Spleen (tissue), 11 donors: ENCODE data around the gene KRT9. TPM values are rescaled to one million over a fixed set of nuclear protein-coding genes. Genes with fewer than 3 reads are reported as not detected.
"Not testable (repeated sequence)": the region's sequence is repeated elsewhere in the genome, so short reads cannot be mapped to it uniquely, and the experiment has no call there.

Experiments used
- DNase-seq: peaks from one replicate; pipeline ENCODE4 v3.0.0-alpha.2; 2020
- H3K27ac ChIP-seq, 8 donors: fragments of 200-600 bp; sonication (generic) in 7 of 8; 1 replicate in 4 of 8; 2 replicates in 4 of 8; pipeline versions ENCODE4 v1.5.0 to v1.8.0; 2016 to 2021; ENCODE audit warnings: inconsistent platforms in 4 of 8, mild to moderate bottlenecking in 4 of 8, moderate library complexity in 1 of 8
- H3K27me3 ChIP-seq, 7 donors: fragments of 200-600 bp; sonication (generic) in 6 of 7; replicated peaks in 1 of 7; 1 replicate in 4 of 7; 2 replicates in 3 of 7; pipeline versions ENCODE4 v1.5.0 to v1.8.0; 2016 to 2021; ENCODE audit warnings: inconsistent platforms in 3 of 7, mild to moderate bottlenecking in 1 of 7
- H3K36me3 ChIP-seq, 6 donors: fragments of 200-600 bp; sonication (generic) in 5 of 6; 1 replicate in 4 of 6; 2 replicates in 2 of 6; pipeline versions ENCODE4 v1.5.0 to v1.8.0; 2016 to 2021; ENCODE audit warnings: inconsistent platforms in 2 of 6
- H3K4me1 ChIP-seq, 6 donors: fragments of 200-600 bp; sonication (generic) in 5 of 6; 1 replicate in 3 of 6; 2 replicates in 3 of 6; pipeline versions ENCODE4 v1.5.0 to v1.8.0; 2016 to 2021; ENCODE audit warnings: inconsistent platforms in 3 of 6
- H3K4me3 ChIP-seq, 8 donors: fragments of 200-600 bp; sonication (generic) in 7 of 8; 1 replicate in 4 of 8; 2 replicates in 4 of 8; pipeline versions ENCODE4 v1.5.0 to v1.8.0; 2016 to 2021; ENCODE audit warnings: inconsistent platforms in 4 of 8, mild to moderate bottlenecking in 4 of 8, moderate library complexity in 2 of 8
- H3K9me3 ChIP-seq, 8 donors: fragments of 200-600 bp; sonication (generic) in 7 of 8; 1 replicate in 4 of 8; 2 replicates in 4 of 8; pipeline versions ENCODE4 v1.5.0 to v1.8.0; 2016 to 2021; ENCODE audit warnings: inconsistent platforms in 4 of 8
- CTCF ChIP-seq, 11 experiments: fragments of 200-600 bp in 7 of 11; fragments of 450-650 bp in 4 of 11; sonication (generic) in 4 of 11; IDR thresholded peaks in 8 of 11; conservative IDR thresholded peaks in 3 of 11; 1 replicate in 7 of 11; 2 replicates in 4 of 11; pipeline versions ENCODE4 v1.4.0 to v1.8.0; 2016 to 2021; ENCODE audit warnings: antibody characterized with exemption in 11 of 11, inconsistent platforms in 4 of 11, mild to moderate bottlenecking in 1 of 11
- POLR2A ChIP-seq, 3 donors: fragments of 450-650 bp; IDR thresholded peaks; one replicate each; pipeline ENCODE4 v1.5.1; 2017; ENCODE audit warnings: antibody characterized with exemption in 3 of 3, mild to moderate bottlenecking in 1 of 3
- POLR2AphosphoS5 ChIP-seq, 3 donors: sonication (generic); formaldehyde crosslinking; IDR thresholded peaks; one replicate each; pipeline ENCODE4 v1.5.1; 2017; ENCODE audit warnings: antibody characterized with exemption in 3 of 3
- WGBS, 5 donors: extraction: QIAGEN DNeasy Blood & Tissue Kit in 3 of 5; methylation state at CpG; one replicate each; pipeline versions ENCODE4 v1.1.5 to v1.1.7; 2013 to 2018; 5-methylcytosine and 5-hydroxymethylcytosine counted together
- intact Hi-C: fragments of 100-400 bp; cut with DNase I; formaldehyde crosslinking; loops from one replicate; pipeline ENCODE4 v1.15.0; 2023; ENCODE audit warnings: low total_unique reads
- polyA plus RNA-seq, 3 donors: library from polyadenylated mRNA; stranded (reverse); fragments of 200-250 nt; gene quantifications; one replicate each; pipeline ENCODE4 v1.2.1, GENCODE V29; 2013
- total RNA-seq, 7 donors: library from RNA; depleted of rRNA in 3 of 7; stranded (reverse); fragments of >200 nt in 3 of 7; fragmentation: NEBNext Ultra II Directional in 4 of 7; extraction: Animal tissue kit (Norgen Biotek cat#: 25700) in 4 of 7; gene quantifications; one replicate each; pipeline versions ENCODE4 v1.1.0 to v1.2.1, GENCODE V29; 2016 to 2021
- donor health status: healthy with polysubstance abuse.
- donor health status: DM: no; HTN: no; CAD: no; lungs with moderate emphysema.
- donor health status: DM: no; HTN: no; CAD: no.
- donor health status: Bipolar disorder and iron deficiency.
- donor health status: healthy.
- donor health status: DM: no; HTN: no; CAD: no.
- donor health status: DM: yes; HTN: yes; CAD: no.

Gene KRT9
- total and polyA plus RNA-seq, 10 donors = not detected

- intact Hi-C loops = no loop called here
- H3K27me3 ChIP-seq = peaks cover 0 to 30% (median 0%) of the 10 kb centered on the region in 7 donors
- DNase-seq = no peak
- 69 to 92% (median 76%) methylated on average over 10 to 15 of the region's 15 CpGs for WGBS, 5 donors
- H3K27ac ChIP-seq = no peak within 1 kb of the TSS
- no peaks in the 10 kb centered on the region for H3K36me3 ChIP-seq
- H3K9me3 ChIP-seq = no peaks in the 10 kb centered on the region
- H3K4me3 ChIP-seq = no peak within 1 kb of the TSS
- H3K4me1 ChIP-seq = no peaks in the 10 kb centered on the region
- TF ChIP-seq POLR2A (IDR thresholded peaks at IDR 0.05) (no peak), CTCF (IDR thresholded peaks at IDR 0.05 in 8 of 11, conservative IDR thresholded peaks at IDR 0.05 in 3 of 11) (no peak), POLR2AphosphoS5 (IDR thresholded peaks at IDR 0.05) (no peak)
These were observed 15.1 kb upstream of the KRT9 start, which contains the start of gene KRT14 for GRCh38 chr17:41586863-41587495. Gene KRT14 (minus strand): TSS chr17:41586895. CDS start chr17:41586834, 61 bp downstream.

- Histone ChIP-seq H3K27me3 (peaks cover 0 to 31% (median 0%) of the 10 kb centered on the region in 7 donors), H3K4me1 (no peaks in the 10 kb centered on the region), H3K36me3 (no peaks in the 10 kb centered on the region), H3K9me3 (no peaks in the 10 kb centered on the region), H3K27ac (no peak overlapping the region), H3K4me3 (no peak overlapping the region)
- intact Hi-C loops = no loop called here
- no peak for DNase-seq
- no peak for TF ChIP-seq CTCF (IDR thresholded peaks at IDR 0.05 in 8 of 11, conservative IDR thresholded peaks at IDR 0.05 in 3 of 11)
- no peak for TF ChIP-seq POLR2A (IDR thresholded peaks at IDR 0.05)
- TF ChIP-seq POLR2AphosphoS5 (IDR thresholded peaks at IDR 0.05) = no peak
- 70 to 86% (median 83%) methylated on average over 5 of the region's 5 CpGs for WGBS, 5 donors
These were observed 13.6 kb upstream of the KRT9 start for GRCh38 chr17:41585301-41586056.

GRCh38 chr17:41584331-41584927 is 12.6 kb upstream of the KRT9 start:
- H3K9me3 ChIP-seq, H3K4me1 ChIP-seq, DNase-seq, H3K4me3 ChIP-seq, H3K27ac ChIP-seq, intact Hi-C loops, H3K36me3 ChIP-seq: not testable (repeated sequence)
- WGBS, 5 donors = 74 to 84% (median 82%) methylated on average over 8 of the region's 8 CpGs
- H3K27me3 ChIP-seq = peaks cover 0 to 42% (median 0%) of the 10 kb centered on the region in 7 donors

GRCh38 chr17:41583137-41584127 is 11.6 kb upstream of the KRT9 start:
- H3K36me3 ChIP-seq = no peaks in the 10 kb centered on the region
- H3K4me3 ChIP-seq = no peak overlapping the region
- DNase-seq = no peak
- intact Hi-C loops = no loop called here
- H3K27me3 ChIP-seq = peaks cover 0 to 51% (median 0%) of the 10 kb centered on the region in 7 donors
- no peak for TF ChIP-seq POLR2AphosphoS5 (IDR thresholded peaks at IDR 0.05)
- no peak for TF ChIP-seq CTCF (IDR thresholded peaks at IDR 0.05 in 8 of 11, conservative IDR thresholded peaks at IDR 0.05 in 3 of 11)
- TF ChIP-seq POLR2A (IDR thresholded peaks at IDR 0.05) = no peak
- H3K9me3 ChIP-seq = no peaks in the 10 kb centered on the region
- H3K4me1 ChIP-seq = peaks cover 0 to 9% (median 2%) of the 10 kb centered on the region in 6 donors
- H3K27ac ChIP-seq = no peak overlapping the region
- 80 to 91% (median 86%) methylated on average over 33 of the region's 33 CpGs for WGBS, 5 donors

GRCh38 chr17:41582061-41582968 is 10.5 kb upstream of the KRT9 start:
- intact Hi-C loops, H3K4me1 ChIP-seq, H3K36me3 ChIP-seq, H3K4me3 ChIP-seq, H3K27ac ChIP-seq, DNase-seq, H3K9me3 ChIP-seq: not testable (repeated sequence)
- H3K27me3 ChIP-seq = peaks cover 0 to 60% (median 0%) of the 10 kb centered on the region in 7 donors
- 80 to 89% (median 87%) methylated on average over 13 of the region's 13 CpGs for WGBS, 5 donors
